ENCODE results near the gene ENKD1.
"Not testable (repeated sequence)": the region's sequence is repeated elsewhere in the genome, so short reads cannot be mapped to it uniquely, and the experiment has no call there.

Gene ENKD1

DNA sequence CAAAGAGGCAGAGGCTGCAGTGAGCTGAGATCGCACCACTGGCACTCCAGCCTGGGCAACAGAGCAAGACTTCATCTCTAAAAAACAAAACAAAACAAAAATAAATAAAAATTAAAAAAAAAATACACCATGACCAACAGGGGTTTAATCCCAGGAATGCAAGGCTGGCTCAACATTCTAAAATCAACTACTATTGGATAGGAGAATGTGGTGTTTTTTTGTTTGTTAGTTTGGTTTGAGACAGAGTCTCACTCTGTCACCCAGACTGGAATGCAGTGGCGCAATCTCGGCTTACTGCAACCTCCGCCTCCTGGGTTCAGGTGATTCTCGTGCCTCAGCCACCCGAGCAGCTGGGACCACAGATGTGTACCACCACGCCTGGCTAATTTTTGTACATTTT is 32.7 kb upstream of the ENKD1 start:
- ATAC-seq: no peak
- TF ChIP-seq ARNTL (CRISPR knock-in tag; IDR thresholded peaks at IDR 0.05; ENCODE audit: borderline replicate concordance, low read depth) (no peak), CSDC2 (CRISPR knock-in tag; IDR thresholded peaks at IDR 0.05) (no peak), ESRRG (CRISPR knock-in tag; IDR thresholded peaks at IDR 0.05) (no peak), PPARA (CRISPR knock-in tag; IDR thresholded peaks at IDR 0.05; ENCODE audit: borderline replicate concordance) (no peak), ZC3H10 (CRISPR knock-in tag; IDR thresholded peaks at IDR 0.05) (no peak), ZFP3 (CRISPR knock-in tag; IDR thresholded peaks at IDR 0.05) (no peak), OSR1 (CRISPR knock-in tag; IDR thresholded peaks at IDR 0.05) (no peak), ZNF70 (CRISPR knock-in tag; IDR thresholded peaks at IDR 0.05) (no peak)
- TF ChIP-seq, protein P1, sequence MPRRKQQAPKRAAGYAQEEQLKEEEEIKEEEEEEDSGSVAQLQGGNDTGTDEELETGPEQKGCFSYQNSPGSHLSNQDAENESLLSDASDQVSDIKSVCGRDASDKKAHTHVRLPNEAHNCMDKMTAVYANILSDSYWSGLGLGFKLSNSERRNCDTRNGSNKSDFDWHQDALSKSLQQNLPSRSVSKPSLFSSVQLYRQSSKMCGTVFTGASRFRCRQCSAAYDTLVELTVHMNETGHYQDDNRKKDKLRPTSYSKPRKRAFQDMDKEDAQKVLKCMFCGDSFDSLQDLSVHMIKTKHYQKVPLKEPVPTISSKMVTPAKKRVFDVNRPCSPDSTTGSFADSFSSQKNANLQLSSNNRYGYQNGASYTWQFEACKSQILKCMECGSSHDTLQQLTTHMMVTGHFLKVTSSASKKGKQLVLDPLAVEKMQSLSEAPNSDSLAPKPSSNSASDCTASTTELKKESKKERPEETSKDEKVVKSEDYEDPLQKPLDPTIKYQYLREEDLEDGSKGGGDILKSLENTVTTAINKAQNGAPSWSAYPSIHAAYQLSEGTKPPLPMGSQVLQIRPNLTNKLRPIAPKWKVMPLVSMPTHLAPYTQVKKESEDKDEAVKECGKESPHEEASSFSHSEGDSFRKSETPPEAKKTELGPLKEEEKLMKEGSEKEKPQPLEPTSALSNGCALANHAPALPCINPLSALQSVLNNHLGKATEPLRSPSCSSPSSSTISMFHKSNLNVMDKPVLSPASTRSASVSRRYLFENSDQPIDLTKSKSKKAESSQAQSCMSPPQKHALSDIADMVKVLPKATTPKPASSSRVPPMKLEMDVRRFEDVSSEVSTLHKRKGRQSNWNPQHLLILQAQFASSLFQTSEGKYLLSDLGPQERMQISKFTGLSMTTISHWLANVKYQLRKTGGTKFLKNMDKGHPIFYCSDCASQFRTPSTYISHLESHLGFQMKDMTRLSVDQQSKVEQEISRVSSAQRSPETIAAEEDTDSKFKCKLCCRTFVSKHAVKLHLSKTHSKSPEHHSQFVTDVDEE (CRISPR knock-in tag; IDR thresholded peaks at IDR 0.05): no peak
- TF ChIP-seq, protein P2, sequence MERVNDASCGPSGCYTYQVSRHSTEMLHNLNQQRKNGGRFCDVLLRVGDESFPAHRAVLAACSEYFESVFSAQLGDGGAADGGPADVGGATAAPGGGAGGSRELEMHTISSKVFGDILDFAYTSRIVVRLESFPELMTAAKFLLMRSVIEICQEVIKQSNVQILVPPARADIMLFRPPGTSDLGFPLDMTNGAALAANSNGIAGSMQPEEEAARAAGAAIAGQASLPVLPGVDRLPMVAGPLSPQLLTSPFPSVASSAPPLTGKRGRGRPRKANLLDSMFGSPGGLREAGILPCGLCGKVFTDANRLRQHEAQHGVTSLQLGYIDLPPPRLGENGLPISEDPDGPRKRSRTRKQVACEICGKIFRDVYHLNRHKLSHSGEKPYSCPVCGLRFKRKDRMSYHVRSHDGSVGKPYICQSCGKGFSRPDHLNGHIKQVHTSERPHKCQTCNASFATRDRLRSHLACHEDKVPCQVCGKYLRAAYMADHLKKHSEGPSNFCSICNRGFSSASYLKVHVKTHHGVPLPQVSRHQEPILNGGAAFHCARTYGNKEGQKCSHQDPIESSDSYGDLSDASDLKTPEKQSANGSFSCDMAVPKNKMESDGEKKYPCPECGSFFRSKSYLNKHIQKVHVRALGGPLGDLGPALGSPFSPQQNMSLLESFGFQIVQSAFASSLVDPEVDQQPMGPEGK (CRISPR knock-in tag; IDR thresholded peaks at IDR 0.05; ENCODE audit: borderline replicate concordance): no peak
- TF ChIP-seq, protein P3, sequence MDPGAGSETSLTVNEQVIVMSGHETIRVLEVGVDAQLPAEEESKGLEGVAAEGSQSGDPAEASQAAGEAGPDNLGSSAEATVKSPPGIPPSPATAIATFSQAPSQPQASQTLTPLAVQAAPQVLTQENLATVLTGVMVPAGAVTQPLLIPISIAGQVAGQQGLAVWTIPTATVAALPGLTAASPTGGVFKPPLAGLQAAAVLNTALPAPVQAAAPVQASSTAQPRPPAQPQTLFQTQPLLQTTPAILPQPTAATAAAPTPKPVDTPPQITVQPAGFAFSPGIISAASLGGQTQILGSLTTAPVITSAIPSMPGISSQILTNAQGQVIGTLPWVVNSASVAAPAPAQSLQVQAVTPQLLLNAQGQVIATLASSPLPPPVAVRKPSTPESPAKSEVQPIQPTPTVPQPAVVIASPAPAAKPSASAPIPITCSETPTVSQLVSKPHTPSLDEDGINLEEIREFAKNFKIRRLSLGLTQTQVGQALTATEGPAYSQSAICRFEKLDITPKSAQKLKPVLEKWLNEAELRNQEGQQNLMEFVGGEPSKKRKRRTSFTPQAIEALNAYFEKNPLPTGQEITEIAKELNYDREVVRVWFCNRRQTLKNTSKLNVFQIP (CRISPR knock-in tag; IDR thresholded peaks at IDR 0.05; ENCODE audit: borderline replicate concordance, low read depth): no peak

DNA sequence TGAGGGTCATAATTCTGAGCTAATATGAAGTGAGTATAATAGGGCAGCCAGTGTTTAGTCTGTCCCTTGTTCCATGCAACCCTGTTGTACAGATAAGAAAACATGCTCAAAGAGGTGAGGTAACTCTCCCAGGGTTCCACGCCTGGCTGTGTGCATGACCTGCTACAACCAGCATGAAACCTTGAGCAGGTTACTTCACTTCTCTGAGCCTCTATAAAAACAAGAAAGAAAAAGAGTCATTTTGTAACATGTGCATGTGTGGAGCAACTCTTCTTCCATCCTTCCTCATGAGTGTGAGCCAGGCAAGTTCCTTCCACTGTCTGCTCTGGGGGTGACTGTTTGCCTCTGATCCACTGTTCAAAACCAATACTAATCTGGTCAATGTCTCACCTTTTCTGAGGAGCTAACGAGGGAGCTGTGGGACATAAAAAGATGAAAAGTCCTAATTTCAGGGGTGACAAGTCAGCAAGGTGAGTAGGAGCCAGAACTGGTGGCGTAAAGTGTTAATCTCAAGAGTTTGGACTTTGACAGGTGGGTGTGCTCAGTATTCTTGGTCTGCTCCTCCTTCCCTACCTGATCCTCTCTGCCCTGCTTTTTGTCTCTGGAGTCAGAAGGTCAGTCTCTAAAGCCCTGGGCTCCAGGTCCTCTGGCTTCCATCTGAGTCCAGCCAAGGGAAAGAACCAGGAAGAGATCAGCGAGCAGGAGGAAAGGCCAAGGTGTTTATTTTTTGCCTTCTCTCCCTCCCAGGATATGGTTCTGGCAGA is 31.1 kb upstream of the ENKD1 start:
- no peak for ATAC-seq
- TF ChIP-seq TCF4 (CRISPR knock-in tag; IDR thresholded peaks at IDR 0.05; ENCODE audit: borderline replicate concordance) (no peak), ZNF70 (CRISPR knock-in tag; IDR thresholded peaks at IDR 0.05) (no peak), BACH2 (CRISPR knock-in tag; IDR thresholded peaks at IDR 0.05; ENCODE audit: borderline replicate concordance) (no peak), ZFP3 (CRISPR knock-in tag; IDR thresholded peaks at IDR 0.05) (no peak), OSR1 (CRISPR knock-in tag; IDR thresholded peaks at IDR 0.05) (no peak), RARB (CRISPR knock-in tag; IDR thresholded peaks at IDR 0.05) (no peak), TOX (CRISPR knock-in tag; IDR thresholded peaks at IDR 0.05; ENCODE audit: borderline replicate concordance) (no peak)
- TF ChIP-seq, protein P4, sequence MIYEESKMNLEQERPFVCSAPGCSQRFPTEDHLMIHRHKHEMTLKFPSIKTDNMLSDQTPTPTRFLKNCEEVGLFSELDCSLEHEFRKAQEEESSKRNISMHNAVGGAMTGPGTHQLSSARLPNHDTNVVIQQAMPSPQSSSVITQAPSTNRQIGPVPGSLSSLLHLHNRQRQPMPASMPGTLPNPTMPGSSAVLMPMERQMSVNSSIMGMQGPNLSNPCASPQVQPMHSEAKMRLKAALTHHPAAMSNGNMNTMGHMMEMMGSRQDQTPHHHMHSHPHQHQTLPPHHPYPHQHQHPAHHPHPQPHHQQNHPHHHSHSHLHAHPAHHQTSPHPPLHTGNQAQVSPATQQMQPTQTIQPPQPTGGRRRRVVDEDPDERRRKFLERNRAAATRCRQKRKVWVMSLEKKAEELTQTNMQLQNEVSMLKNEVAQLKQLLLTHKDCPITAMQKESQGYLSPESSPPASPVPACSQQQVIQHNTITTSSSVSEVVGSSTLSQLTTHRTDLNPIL (CRISPR knock-in tag; IDR thresholded peaks at IDR 0.05; ENCODE audit: low read depth): no peak

DNA sequence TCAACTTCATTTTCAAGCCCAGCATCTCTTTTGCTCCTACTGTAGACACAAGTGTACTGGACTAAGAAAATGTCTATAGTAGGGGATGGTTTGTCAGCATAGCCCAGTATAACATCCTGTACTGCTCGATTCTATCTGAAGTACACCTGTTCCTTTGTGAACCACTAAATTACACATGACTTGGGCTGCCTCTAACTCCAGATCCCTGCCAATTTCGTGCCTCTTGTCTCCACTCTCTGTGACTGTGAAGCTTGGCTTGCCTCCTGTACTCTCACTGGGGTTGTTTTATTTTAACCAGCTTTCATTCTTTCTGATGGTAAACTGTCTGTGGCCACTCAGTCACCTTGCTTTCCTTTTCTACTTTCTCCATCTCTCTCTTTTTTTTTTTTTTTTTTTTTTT is 28.1 kb upstream of the ENKD1 start:
- TF ChIP-seq SNAI2 (CRISPR knock-in tag; IDR thresholded peaks at IDR 0.05): no peak
- TF ChIP-seq, protein P1 (CRISPR knock-in tag; IDR thresholded peaks at IDR 0.05): no peak
- no peak for TF ChIP-seq TOX (CRISPR knock-in tag; IDR thresholded peaks at IDR 0.05; ENCODE audit: borderline replicate concordance)
- no peak for TF ChIP-seq GLIS3 (CRISPR knock-in tag; IDR thresholded peaks at IDR 0.05)
- no peak for TF ChIP-seq ZNF565 (CRISPR knock-in tag; conservative IDR thresholded peaks at IDR 0.05; ENCODE audit: low read depth)
- TF ChIP-seq ISL1 (CRISPR knock-in tag; IDR thresholded peaks at IDR 0.05): no peak
- ATAC-seq: no peak

DNA sequence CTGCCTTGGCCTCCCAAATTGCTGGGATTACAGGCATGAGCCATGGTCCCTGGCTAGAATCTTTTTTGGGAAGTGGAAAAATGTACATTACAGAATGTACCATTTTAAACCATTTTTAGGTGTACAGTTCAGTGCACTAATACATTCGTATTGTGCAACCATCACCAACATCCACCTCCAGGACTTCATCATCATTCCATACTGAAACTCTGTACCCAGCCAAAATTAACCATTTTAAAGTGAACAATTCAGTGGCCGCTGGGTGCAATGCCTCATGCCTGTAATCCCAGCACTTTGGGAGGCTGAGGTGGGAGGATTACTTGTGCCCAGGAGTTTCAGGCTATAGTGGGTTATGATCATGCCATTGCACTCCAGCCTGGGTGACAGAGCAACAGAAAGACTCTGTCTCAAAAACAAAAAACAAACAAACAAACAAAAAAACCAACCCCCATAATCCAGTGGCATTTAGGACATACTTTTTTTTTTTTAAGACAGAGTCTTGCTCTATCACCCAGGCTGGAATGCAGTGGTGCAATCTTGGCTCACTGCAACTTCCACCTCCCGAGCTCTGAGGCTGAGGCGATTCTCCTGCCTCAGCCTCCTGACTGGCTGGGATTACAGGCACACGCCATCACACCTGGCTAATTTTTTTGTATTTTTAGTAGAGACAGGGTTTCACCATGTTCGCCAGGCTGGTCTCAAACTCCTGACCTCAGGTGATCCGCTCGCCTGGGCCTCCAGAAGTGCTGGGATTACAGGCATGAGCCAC is 27.2 kb upstream of the ENKD1 start:
- ATAC-seq: not testable (repeated sequence)

Measured in SK-N-SH treated with all-trans-retinoic acid at 6 μM for 48 hours (cell line).